ENCODE measurements around the gene PREX1.

DNA sequence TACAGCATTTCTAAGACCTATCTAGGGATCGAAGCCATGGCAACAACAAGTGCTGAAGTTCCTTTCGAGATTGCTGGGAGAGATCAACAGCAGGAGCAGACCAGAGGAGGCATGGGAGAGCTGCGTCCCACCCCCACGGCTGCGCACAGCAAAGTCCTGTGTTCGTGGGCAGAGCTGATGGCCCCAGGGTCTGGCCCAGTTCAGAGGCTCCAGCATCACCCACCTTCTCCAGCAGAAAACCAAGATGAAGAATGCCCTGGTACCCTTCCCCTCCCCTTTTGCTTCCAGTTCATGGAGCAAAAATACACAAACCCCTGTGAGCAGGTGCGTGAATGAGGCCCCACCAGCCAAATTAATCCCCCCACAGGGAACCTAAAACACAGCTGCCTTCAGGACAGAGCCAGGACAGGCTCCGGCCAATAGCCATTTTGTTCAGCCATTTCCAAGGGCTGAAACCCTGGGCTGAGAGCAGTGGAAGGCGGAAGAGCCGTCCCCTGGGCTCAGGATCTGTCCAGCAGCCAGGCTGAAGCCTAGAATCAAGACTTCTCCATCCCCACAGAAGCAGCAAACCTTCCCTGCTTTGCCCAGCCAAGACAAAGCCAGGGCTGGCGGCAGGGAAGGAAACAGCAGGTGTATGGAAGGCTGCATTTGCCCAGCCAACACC, 102.8 kb downstream of the PREX1 start:
- TF ChIP-seq POLR2A (IDR thresholded peaks at IDR 0.05): no peak
- TF ChIP-seq, protein P1, sequence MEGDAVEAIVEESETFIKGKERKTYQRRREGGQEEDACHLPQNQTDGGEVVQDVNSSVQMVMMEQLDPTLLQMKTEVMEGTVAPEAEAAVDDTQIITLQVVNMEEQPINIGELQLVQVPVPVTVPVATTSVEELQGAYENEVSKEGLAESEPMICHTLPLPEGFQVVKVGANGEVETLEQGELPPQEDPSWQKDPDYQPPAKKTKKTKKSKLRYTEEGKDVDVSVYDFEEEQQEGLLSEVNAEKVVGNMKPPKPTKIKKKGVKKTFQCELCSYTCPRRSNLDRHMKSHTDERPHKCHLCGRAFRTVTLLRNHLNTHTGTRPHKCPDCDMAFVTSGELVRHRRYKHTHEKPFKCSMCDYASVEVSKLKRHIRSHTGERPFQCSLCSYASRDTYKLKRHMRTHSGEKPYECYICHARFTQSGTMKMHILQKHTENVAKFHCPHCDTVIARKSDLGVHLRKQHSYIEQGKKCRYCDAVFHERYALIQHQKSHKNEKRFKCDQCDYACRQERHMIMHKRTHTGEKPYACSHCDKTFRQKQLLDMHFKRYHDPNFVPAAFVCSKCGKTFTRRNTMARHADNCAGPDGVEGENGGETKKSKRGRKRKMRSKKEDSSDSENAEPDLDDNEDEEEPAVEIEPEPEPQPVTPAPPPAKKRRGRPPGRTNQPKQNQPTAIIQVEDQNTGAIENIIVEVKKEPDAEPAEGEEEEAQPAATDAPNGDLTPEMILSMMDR (IDR thresholded peaks at IDR 0.05): no peak

Data from ovary (tissue), 3 donors.